Breast epithelium (tissue), 4 donors: Measurements from ENCODE around the gene FBLN2. TPM values are rescaled to one million over a fixed set of nuclear protein-coding genes. Genes with fewer than 3 reads are reported as not detected.

Experiments
- DNase-seq, 2 donors: peaks; one replicate each; pipeline ENCODE4 v3.0.0-alpha.2; 2019; ENCODE audit warnings: low spot score in 2 of 2
- H3K27ac ChIP-seq, 2 donors: fragments of 200-600 bp; sonication (generic) in 1 of 2; one replicate each; pipeline ENCODE4 v1.5.1; 2016 to 2019; ENCODE audit warnings: mild to moderate bottlenecking in 1 of 2
- H3K27me3 ChIP-seq, 2 donors: fragments of 200-600 bp; sonication (generic) in 1 of 2; one replicate each; pipeline versions ENCODE4 v1.5.1 to v1.6.0; 2017 to 2019; ENCODE audit warnings: control low read depth in 1 of 2, mild to moderate bottlenecking in 1 of 2
- H3K36me3 ChIP-seq: fragments of 200-600 bp; one replicate; pipeline ENCODE4 v1.5.1; 2019
- H3K4me1 ChIP-seq, 2 donors: fragments of 200-600 bp; sonication (generic); one replicate each; pipeline ENCODE4 v1.5.1; 2016 to 2019; ENCODE audit warnings: control low read depth in 1 of 2
- H3K4me3 ChIP-seq, 3 donors: fragments of 200-600 bp; sonication (generic); 1 replicate in 2 of 3; 2 replicates in 1 of 3; pipeline ENCODE4 v1.5.1; 2016 to 2019; ENCODE audit warnings: mild to moderate bottlenecking in 3 of 3, moderate library complexity in 2 of 3
- H3K9me3 ChIP-seq, 2 donors: fragments of 200-600 bp; sonication (generic) in 1 of 2; one replicate each; pipeline ENCODE4 v1.5.1; 2016 to 2019; ENCODE audit warnings: control low read depth in 1 of 2
- CTCF ChIP-seq, 3 donors: fragments of 450-650 bp; IDR thresholded peaks; one replicate each; pipeline ENCODE4 v1.5.1; 2016 to 2017; ENCODE audit warnings: antibody characterized with exemption in 3 of 3, mild to moderate bottlenecking in 3 of 3, moderate library complexity in 3 of 3
- POLR2A ChIP-seq: fragments of 450-650 bp; IDR thresholded peaks from one replicate; pipeline ENCODE4 v1.6.1; 2016; ENCODE audit warnings: antibody characterized with exemption, mild to moderate bottlenecking, moderate library complexity
- POLR2AphosphoS5 ChIP-seq, 3 donors: sonication (generic); formaldehyde crosslinking; IDR thresholded peaks; one replicate each; pipeline ENCODE4 v1.6.1; 2017; ENCODE audit warnings: antibody characterized with exemption in 3 of 3
- intact Hi-C: fragments of 100-400 bp; cut with DNase I; formaldehyde crosslinking; loops from one replicate; pipeline ENCODE4 v1.15.1; 2023; ENCODE audit warnings: low total_unique reads
- total RNA-seq, 3 donors: library from RNA; depleted of rRNA; stranded (reverse); fragments of >200 nt; gene quantifications; one replicate each; pipeline ENCODE4 v1.1.0, GENCODE V29; 2016

The FBLN2 gene
- total RNA-seq, 3 donors from 2014 or later = 43.5 to 663 (median 81.3) TPM

DNA sequence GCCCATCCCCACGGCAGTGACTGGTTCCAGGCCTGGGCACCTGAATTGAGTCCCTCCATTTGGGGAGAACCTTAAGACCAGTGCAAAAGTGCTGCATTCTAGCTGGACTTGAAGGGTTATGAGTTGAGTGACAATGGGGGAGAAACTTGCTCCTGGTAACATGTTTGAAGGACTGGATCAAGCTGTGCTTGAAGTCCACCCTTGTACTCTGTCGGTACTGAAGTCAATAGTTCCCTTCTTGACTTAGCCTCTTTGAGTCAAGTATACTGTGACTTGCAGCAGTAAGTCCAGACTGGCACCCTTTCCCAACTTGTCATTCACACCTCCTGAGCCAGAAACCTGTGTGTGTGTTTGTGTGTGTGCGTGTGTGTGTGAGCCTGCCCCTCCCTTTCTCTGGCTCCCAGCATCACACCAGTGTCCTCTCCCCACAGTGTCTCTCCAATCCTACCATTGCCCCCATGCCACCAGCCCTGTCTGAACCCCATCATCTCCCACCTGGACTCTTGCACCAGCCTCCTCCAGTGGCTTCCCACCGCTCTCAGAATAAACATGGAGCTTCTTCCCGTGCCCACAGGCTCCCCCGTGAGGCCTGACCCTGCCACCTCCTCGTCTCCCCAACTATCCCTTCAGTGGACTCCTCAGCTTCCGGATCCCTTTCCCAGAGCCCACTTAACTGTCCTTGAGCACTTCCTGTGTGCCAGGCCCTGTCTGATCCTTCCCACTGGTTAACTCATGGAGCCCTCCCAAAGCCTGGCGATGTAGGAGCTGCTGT, 10.2 kb upstream of the FBLN2 start:
- no peaks in the 10 kb centered on the region for H3K36me3 ChIP-seq
- peak overlapping the region in 1 of 2 donors; percentile 78 for H3K27ac ChIP-seq
- no peaks in the 10 kb centered on the region for H3K27me3 ChIP-seq
- TF ChIP-seq POLR2AphosphoS5 (IDR thresholded peaks at IDR 0.05) (no peak), POLR2A (no peak), CTCF (IDR thresholded peaks at IDR 0.05) (no peak)
- no peaks in the 10 kb centered on the region for H3K4me1 ChIP-seq
- H3K9me3 ChIP-seq = peaks cover 0 to 6% of the 10 kb centered on the region in 2 donors
- DNase-seq = no peak
- no peak overlapping the region for H3K4me3 ChIP-seq
- intact Hi-C loops = no loop called here

DNA sequence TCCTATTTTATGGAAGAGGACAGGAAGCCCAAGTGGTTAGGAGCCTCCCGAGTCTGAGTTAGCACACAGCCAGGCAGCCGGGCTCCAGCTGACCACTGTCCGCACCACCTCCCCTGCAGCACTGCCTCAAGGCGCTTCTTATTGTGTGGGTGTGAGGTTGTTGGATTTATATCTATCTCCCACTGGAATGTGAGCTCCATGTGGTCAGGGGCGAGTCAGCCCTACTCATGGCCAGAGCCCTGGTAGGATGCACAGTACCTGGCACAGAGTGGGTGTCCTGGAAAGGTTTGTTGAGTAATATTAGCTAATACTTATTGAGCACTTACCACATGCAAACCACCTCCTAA, 9.7 kb upstream of the FBLN2 start:
- H3K4me1 ChIP-seq = no peaks in the 10 kb centered on the region
- DNase-seq = no peak
- TF ChIP-seq CTCF (IDR thresholded peaks at IDR 0.05) = no peak
- no peak for TF ChIP-seq POLR2AphosphoS5 (IDR thresholded peaks at IDR 0.05)
- TF ChIP-seq POLR2A = no peak
- intact Hi-C loops = no loop called here
- peaks cover 0 to 6% of the 10 kb centered on the region in 2 donors for H3K9me3 ChIP-seq
- no peaks in the 10 kb centered on the region for H3K27me3 ChIP-seq
- no peaks in the 10 kb centered on the region for H3K36me3 ChIP-seq
- peak overlapping the region in 1 of 2 donors; percentile 78 for H3K27ac ChIP-seq
- H3K4me3 ChIP-seq = no peak overlapping the region

DNA sequence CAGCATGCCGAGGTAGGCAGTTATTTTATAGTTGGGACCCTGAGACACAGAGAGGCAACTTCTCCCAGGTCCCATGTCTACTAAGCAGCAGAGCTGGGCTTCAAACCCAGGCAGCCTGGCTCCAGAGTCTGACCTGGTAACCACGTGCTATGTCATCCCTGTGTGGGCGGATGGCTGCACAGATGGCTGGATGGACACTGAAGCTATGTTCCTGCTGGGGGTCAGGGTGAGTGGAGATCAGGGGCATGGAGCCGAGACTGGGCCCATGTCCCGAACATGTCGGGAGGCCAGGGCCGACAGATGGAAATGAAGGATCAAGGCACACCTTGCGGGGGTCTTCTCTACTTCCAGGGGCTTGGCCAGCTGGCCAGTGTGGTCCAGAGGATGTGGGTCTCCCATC, 9.3 kb upstream of the FBLN2 start:
- H3K4me3 ChIP-seq = no peak overlapping the region
- peak overlapping the region in 1 of 2 donors; percentile 78 for H3K27ac ChIP-seq
- TF ChIP-seq POLR2A (no peak), CTCF (IDR thresholded peaks at IDR 0.05) (no peak), POLR2AphosphoS5 (IDR thresholded peaks at IDR 0.05) (no peak)
- H3K27me3 ChIP-seq = no peaks in the 10 kb centered on the region
- no peak for DNase-seq
- peaks cover 0 to 6% of the 10 kb centered on the region in 2 donors for H3K9me3 ChIP-seq
- no peaks in the 10 kb centered on the region for H3K36me3 ChIP-seq
- intact Hi-C loops = no loop called here
- no peaks in the 10 kb centered on the region for H3K4me1 ChIP-seq

DNA sequence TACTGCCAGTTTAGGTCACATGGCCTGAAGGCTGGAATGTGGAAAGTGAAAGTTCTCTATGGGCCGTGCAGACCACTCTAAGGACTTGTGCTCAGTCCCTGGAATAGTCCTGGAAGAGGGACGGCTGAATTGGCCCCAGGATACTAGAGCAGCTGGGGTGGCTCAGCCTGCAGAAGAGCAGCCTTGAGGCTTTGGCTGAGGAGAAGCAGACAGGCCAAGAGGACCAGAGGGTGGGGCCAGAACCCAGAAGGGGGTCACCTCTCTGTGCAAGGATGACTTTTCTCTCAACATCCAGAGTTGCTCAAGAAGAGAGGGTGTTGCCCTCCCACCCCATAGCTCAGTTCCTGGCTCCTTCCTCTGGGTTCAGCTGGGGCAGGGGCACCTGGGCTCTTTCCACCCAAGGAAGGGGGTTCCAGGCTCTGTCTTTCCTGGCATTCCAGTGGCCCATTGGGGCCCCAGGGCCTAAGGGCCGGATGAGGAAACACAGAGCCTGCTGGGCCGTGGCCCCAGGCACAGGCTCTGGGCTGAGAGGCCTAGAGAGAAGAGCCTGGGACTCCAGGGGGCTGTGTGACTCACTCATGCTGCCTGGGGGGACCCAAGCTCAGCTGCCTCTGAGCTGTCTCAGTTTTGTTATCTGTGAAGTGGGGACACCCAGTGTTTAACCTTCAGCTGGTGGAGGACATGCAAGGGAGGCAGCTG, 8.5 kb upstream of the FBLN2 start:
- DNase-seq = no peak
- peak overlapping the region in 1 of 2 donors; percentile 78 for H3K27ac ChIP-seq
- intact Hi-C loops = no loop called here

More for the DNA sequence above, 8.5 kb upstream of the FBLN2 start:
- Histone ChIP-seq H3K9me3 (peaks cover 0 to 6% of the 10 kb centered on the region in 2 donors), H3K4me1 (no peaks in the 10 kb centered on the region), H3K4me3 (no peak overlapping the region), H3K27me3 (no peaks in the 10 kb centered on the region), H3K36me3 (no peaks in the 10 kb centered on the region)
- no peak for TF ChIP-seq POLR2A
- no peak for TF ChIP-seq CTCF (IDR thresholded peaks at IDR 0.05)
- TF ChIP-seq POLR2AphosphoS5 (IDR thresholded peaks at IDR 0.05) = no peak
